HCT116 (cell line): ENCODE data around the gene ARHGEF11. TPM values are rescaled to one million over a fixed set of nuclear protein-coding genes. Genes with fewer than 3 reads are reported as not detected.

ENCODE experiments used
- ATAC-seq: fragments of 200-7000 bp; cut with Tn5 transposase; 2 replicates; pipeline ENCODE4 v1.9.1; 2020; ENCODE audit warnings: mild to moderate bottlenecking, moderate library complexity
- BruUV-seq: library from RNA; stranded (reverse); fragments of 400-500 nt; replicated peaks from 2 replicates; lab custom pipeline; 2021; lab: Mats Ljungman, UMichigan
- CTCF ChIA-PET: fragments of 300-600 bp; sonication (Branson Sonifier 250); formaldehyde crosslinking; loops from one replicate; lab custom pipeline; 2021; ENCODE audit warnings: antibody characterized with exemption; lab: Charles Lee
- POLR2A ChIA-PET: fragments of 300-600, 350-600 bp; sonication (Branson Sonifier 250); formaldehyde crosslinking; loops from one replicate; lab custom pipeline; 2021; ENCODE audit warnings: antibody characterized with exemption; lab: Charles Lee
- RAD21 ChIA-PET, 2 experiments: fragments of 300-600 bp; sonication (Branson Sonifier 250); formaldehyde crosslinking; loops; one replicate each; lab custom pipeline; 2023; ENCODE audit warnings: low total read pairs in 2 of 2; ENCODE audit not compliant: uncharacterized antibody in 2 of 2, unreplicated experiment in 2 of 2, low non-redundant PET in 1 of 2; lab: Charles Lee
- DNase-seq: peaks from one replicate; pipeline ENCODE4 v3.0.0-alpha.2; 2010; ENCODE audit warnings: low read depth, low spot score
- H2AFZ ChIP-seq: fragments of 200-600 bp; shearing (Covaris generic), sonication (generic); 2 replicates; pipeline ENCODE4 v1.6.1; 2017; ENCODE audit warnings: low read depth, mixed run types, mixed read lengths, antibody characterized with exemption, low read length; ENCODE audit not compliant: poor library complexity, severe bottlenecking
- H3K27ac ChIP-seq: 2 replicates; pipeline ENCODE4 v1.5.1; 2012; ENCODE audit warnings: low read depth, low read length
- H3K27me3 ChIP-seq: fragments of 200-600 bp; sonication (generic); 2 replicates; pipeline ENCODE4 v1.6.1; 2016; ENCODE audit warnings: mixed run types, low read length, mixed read lengths; ENCODE audit not compliant: insufficient read depth
- H3K36me3 ChIP-seq, 2 experiments: fragments of 200-500 bp in 1 of 2; fragments of 200-600 bp in 1 of 2; sonication (Bioruptor generic) in 1 of 2; sonication (generic) in 1 of 2; 2 replicates each; pipeline versions ENCODE4 v1.5.1 to v1.6.1; 2014 to 2016; ENCODE audit warnings: low read length in 2 of 2, inconsistent platforms in 1 of 2, mixed read lengths in 1 of 2, mixed run types in 1 of 2; ENCODE audit not compliant: insufficient read depth in 2 of 2, control insufficient read depth in 1 of 2
- H3K4me1 ChIP-seq, 2 experiments: fragments of 200-600 bp in 1 of 2; sonication (generic) in 1 of 2; 2 replicates each; pipeline versions ENCODE4 v1.5.1 to v1.6.1; 2012 to 2017; ENCODE audit warnings: low read length in 2 of 2, inconsistent platforms in 1 of 2, mild to moderate bottlenecking in 1 of 2, mixed read lengths in 1 of 2, mixed run types in 1 of 2, moderate library complexity in 1 of 2; ENCODE audit not compliant: insufficient read depth in 2 of 2, control insufficient read depth in 1 of 2
- H3K4me2 ChIP-seq: fragments of 200-600 bp; sonication (generic); 2 replicates; pipeline ENCODE4 v1.6.1; 2017; ENCODE audit warnings: mixed run types, low read length, mixed read lengths
- H3K4me3 ChIP-seq, 2 experiments: fragments of 200-600 bp in 1 of 2; sonication (generic) in 1 of 2; replicated peaks in 1 of 2; 2 replicates each; pipeline ENCODE4 v1.5.1; 2011 to 2016; ENCODE audit warnings: low read length in 2 of 2, control low read depth in 1 of 2, low read depth in 1 of 2, mild to moderate bottlenecking in 1 of 2, mixed read lengths in 1 of 2, mixed run types in 1 of 2
- H3K79me2 ChIP-seq: fragments of 200-600 bp; sonication (generic); 2 replicates; pipeline ENCODE4 v1.6.1; 2017; ENCODE audit warnings: mild to moderate bottlenecking, mixed run types, low read length, moderate library complexity, mixed read lengths; ENCODE audit not compliant: insufficient read depth
- H3K9ac ChIP-seq: fragments of 200-600 bp; sonication (generic); 2 replicates; pipeline ENCODE4 v1.6.1; 2016; ENCODE audit warnings: low read length, mixed read lengths
- H3K9me2 ChIP-seq: fragments of 200-600 bp; sonication (generic), shearing (Covaris generic); 2 replicates; pipeline ENCODE4 v1.6.1; 2017; ENCODE audit warnings: mixed run types, mild to moderate bottlenecking, moderate library complexity; ENCODE audit not compliant: insufficient read depth
- H3K9me3 ChIP-seq, 2 experiments: fragments of 200-500 bp in 1 of 2; fragments of 200-600 bp in 1 of 2; sonication (Bioruptor generic) in 1 of 2; sonication (generic) in 1 of 2; 2 replicates each; pipeline ENCODE4 v1.6.1; 2014 to 2017; ENCODE audit warnings: low read length in 2 of 2, mixed read lengths in 2 of 2, inconsistent platforms in 1 of 2, low read depth in 1 of 2, mild to moderate bottlenecking in 1 of 2, mixed run types in 1 of 2, moderate library complexity in 1 of 2; ENCODE audit not compliant: control insufficient read depth in 1 of 2, insufficient read depth in 1 of 2
- H4K20me1 ChIP-seq: fragments of 200-600 bp; sonication (generic), shearing (Covaris generic); 2 replicates; pipeline ENCODE4 v1.6.1; 2017; ENCODE audit warnings: mixed run types, mild to moderate bottlenecking, moderate library complexity; ENCODE audit not compliant: insufficient read depth
- ATF3 ChIP-seq: IDR thresholded peaks from 2 replicates; pipeline ENCODE4 v1.6.1; 2012
- CBX3 ChIP-seq: IDR thresholded peaks from 2 replicates; pipeline ENCODE4 v1.6.1; 2012; ENCODE audit warnings: low read depth
- CEBPB ChIP-seq: IDR thresholded peaks from 2 replicates; pipeline ENCODE4 v1.6.1; 2012; ENCODE audit warnings: low read depth
- CTCF ChIP-seq, 3 experiments: fragments of 200-600 bp in 1 of 3; sonication (generic) in 1 of 3; IDR thresholded peaks in 2 of 3; conservative IDR thresholded peaks in 1 of 3; 2 replicates each; pipeline ENCODE4 v1.5.1; 2012 to 2017; ENCODE audit warnings: low read depth in 2 of 3, low read length in 2 of 3, antibody characterized with exemption in 1 of 3, borderline replicate concordance in 1 of 3, control low read depth in 1 of 3, mild to moderate bottlenecking in 1 of 3, mixed read lengths in 1 of 3, mixed run types in 1 of 3, moderate library complexity in 1 of 3; ENCODE audit not compliant: insufficient read depth in 1 of 3
- EGR1 ChIP-seq: IDR thresholded peaks from 2 replicates; pipeline ENCODE4 v1.6.1; 2012; ENCODE audit warnings: low read depth
- ELF1 ChIP-seq: IDR thresholded peaks from 2 replicates; pipeline ENCODE4 v1.6.1; 2012; ENCODE audit warnings: low read depth, borderline replicate concordance
- EZH2 ChIP-seq: fragments of 200-600 bp; sonication (generic); IDR thresholded peaks from 2 replicates; pipeline ENCODE4 v1.6.1; 2017; ENCODE audit warnings: antibody characterized with exemption, mixed run types
- EZH2phosphoT487 ChIP-seq: fragments of 200-600 bp; IDR thresholded peaks from 2 replicates; pipeline ENCODE4 v1.6.1; 2018; ENCODE audit warnings: antibody characterized with exemption, borderline replicate concordance
- FOSL1 ChIP-seq: IDR thresholded peaks from 2 replicates; pipeline ENCODE4 v1.6.1; 2012; ENCODE audit warnings: low read depth
- JUND ChIP-seq: IDR thresholded peaks from 2 replicates; pipeline ENCODE4 v1.6.1; 2012
- MAX ChIP-seq: IDR thresholded peaks from 2 replicates; pipeline ENCODE4 v1.6.1; 2012
- POLR2A ChIP-seq: IDR thresholded peaks from 2 replicates; pipeline ENCODE4 v1.7.0; 2011; ENCODE audit warnings: borderline replicate concordance; ENCODE audit not compliant: insufficient read depth, insufficient read length; ENCODE audit errors: extremely low read depth
- POLR2AphosphoS5 ChIP-seq: IDR thresholded peaks from 2 replicates; pipeline ENCODE4 v1.6.1; 2011; ENCODE audit warnings: mild to moderate bottlenecking, low read depth, low read length, moderate library complexity
- REST ChIP-seq: IDR thresholded peaks from 2 replicates; pipeline ENCODE4 v1.6.1; 2012; ENCODE audit warnings: low read depth
- SP1 ChIP-seq: IDR thresholded peaks from 2 replicates; pipeline ENCODE4 v1.6.1; 2012; ENCODE audit warnings: low read depth
- SRF ChIP-seq: IDR thresholded peaks from 2 replicates; pipeline ENCODE4 v1.6.1; 2012; ENCODE audit warnings: low read depth
- YY1 ChIP-seq: IDR thresholded peaks from 2 replicates; pipeline ENCODE4 v1.6.1; 2011; ENCODE audit warnings: low read length, low read depth, moderate library complexity, mild to moderate bottlenecking; ENCODE audit not compliant: insufficient replicate concordance; ENCODE audit errors: extremely low read depth
- ZBTB33 ChIP-seq: IDR thresholded peaks from 2 replicates; pipeline ENCODE4 v1.6.1; 2011; ENCODE audit warnings: mild to moderate bottlenecking, low read length, moderate library complexity; ENCODE audit not compliant: insufficient replicate concordance; ENCODE audit errors: extremely low read depth
- ZNF274 ChIP-seq: fragments of 200-500 bp; sonication (Bioruptor generic); IDR thresholded peaks from 2 replicates; pipeline ENCODE4 v1.6.1; 2014; ENCODE audit warnings: mild to moderate bottlenecking, low read depth, low read length, inconsistent platforms
- intact Hi-C: fragments of 100-400 bp; cut with micrococcal nuclease; formaldehyde crosslinking; loops from 2 replicates; pipeline ENCODE4 v1.10.0; 2022
- total RNA-seq: library from RNA; stranded (reverse); gene quantifications from one replicate; pipeline ENCODE4 v1.2.1, GENCODE V29; 2021; ENCODE audit not compliant: unreplicated experiment

Gene ARHGEF11
- total RNA-seq, 1 experiment from 2014 or later = 28.9 TPM

GRCh38 chr1:156904187-156904959 lies 141.2 kb downstream of the ARHGEF11 start:
- H3K9me3 ChIP-seq = no peaks in the 10 kb centered on the region; a peak in 1 of 4 replicates
- intact Hi-C loops = no loop called here
- ATAC-seq (no peak), DNase-seq (no peak)
- no peak overlapping the region for H3K4me2 ChIP-seq
- no peaks in the 10 kb centered on the region for H4K20me1 ChIP-seq
- no peaks in the 10 kb centered on the region for H3K9me2 ChIP-seq
- peaks cover 6 to 20% of the 10 kb centered on the region in 2 experiments; a peak in 3 of 4 replicates for H3K4me1 ChIP-seq
- CTCF ChIA-PET = no interaction called here
- no peak overlapping the region for H3K9ac ChIP-seq
- no peak for TF ChIP-seq SP1
- TF ChIP-seq ATF3 = no peak
- TF ChIP-seq POLR2A = no peak
- no peak for TF ChIP-seq CBX3
- TF ChIP-seq POLR2AphosphoS5 = no peak
- no peak for TF ChIP-seq EGR1
- no peak for TF ChIP-seq SRF
- no peak for TF ChIP-seq CTCF (IDR thresholded peaks at IDR 0.05 in 2 of 3, conservative IDR thresholded peaks at IDR 0.05 in 1 of 3; ENCODE audit: borderline replicate concordance in 1 of 3, insufficient read depth in 1 of 3, low read depth in 2 of 3, low read length in 2 of 3)
- no peak for TF ChIP-seq ZNF274
- TF ChIP-seq ZBTB33 = no peak
- no peak for TF ChIP-seq EZH2phosphoT487
- TF ChIP-seq REST = no peak
- no peak for TF ChIP-seq YY1
- no peak for TF ChIP-seq JUND
- no peak for TF ChIP-seq FOSL1
- no peak for TF ChIP-seq ELF1
- no peak for TF ChIP-seq MAX
- no peak for TF ChIP-seq CEBPB
- no peak for TF ChIP-seq EZH2
- TF ChIP-seq, all 23 proteins: peak for 0
- Histone ChIP-seq H3K36me3 (no peaks in the 10 kb centered on the region), H2AFZ (no peak overlapping the region), H3K79me2 (no peaks in the 10 kb centered on the region), H3K4me3 (no peak overlapping the region), H3K27me3 (no peaks in the 10 kb centered on the region), H3K27ac (no peak overlapping the region)
- POLR2A ChIA-PET = no interaction called here
- RAD21 ChIA-PET = no interaction called here
- BruUV-seq = no TSS peak
